Inflammatory macrophage treated with lipopolysaccharide for 1 hour (primary cell): ENCODE results near the gene MBL2.
A peak's percentile ranks its signal among the peaks of the same experiment; 100 is the strongest.

Experiments used
- DNase-seq, 2 donors: peaks; one replicate each; pipeline ENCODE4 v3.0.0-alpha.2; 2020 to 2022

MBL2 gene

DNA sequence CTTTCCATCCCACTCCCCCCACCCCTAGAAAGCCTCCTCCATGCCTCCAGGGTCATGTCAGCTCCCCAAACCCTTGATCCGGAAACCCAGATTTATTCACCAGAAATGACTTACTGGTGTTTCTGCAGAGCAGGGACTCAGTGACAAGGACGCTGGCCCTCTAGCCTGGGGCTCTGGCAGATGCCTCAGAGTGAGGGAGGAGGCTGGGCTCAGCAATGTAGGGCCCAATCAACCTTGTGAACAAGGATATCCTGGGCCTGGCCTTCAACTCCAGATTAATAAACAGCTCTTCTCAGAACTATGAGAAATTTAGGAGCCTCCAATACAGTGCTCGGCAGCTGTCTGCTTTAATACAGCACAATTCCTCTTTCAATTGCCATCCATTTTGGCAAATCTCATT is at the start of gene MBL2:
Gene MBL2 (minus strand): TSS at position 162 of the 400 bp plus-strand sequence. CDS start 1,149 bp downstream, outside the sequence.
- no peak for DNase-seq

DNA sequence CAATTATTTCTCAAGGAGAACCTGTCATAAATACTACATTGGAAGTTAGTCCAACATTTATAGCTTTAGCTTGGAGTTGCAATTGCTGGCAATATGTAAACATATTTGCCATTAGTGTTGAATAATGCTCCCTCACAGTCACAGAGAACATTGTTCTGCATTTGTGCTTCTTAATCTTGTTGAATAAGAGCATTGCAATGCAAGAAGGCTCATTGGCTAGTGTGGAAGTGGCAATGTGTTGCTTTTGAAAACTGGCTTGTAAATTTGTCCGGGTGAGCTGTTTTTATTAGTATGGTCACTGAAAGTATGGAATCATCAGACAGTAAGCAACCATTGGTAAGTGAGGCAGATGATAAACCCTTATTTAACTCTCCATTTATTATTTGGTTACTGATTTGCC is 47.7 kb upstream of the MBL2 start:
- no peak for DNase-seq

DNA sequence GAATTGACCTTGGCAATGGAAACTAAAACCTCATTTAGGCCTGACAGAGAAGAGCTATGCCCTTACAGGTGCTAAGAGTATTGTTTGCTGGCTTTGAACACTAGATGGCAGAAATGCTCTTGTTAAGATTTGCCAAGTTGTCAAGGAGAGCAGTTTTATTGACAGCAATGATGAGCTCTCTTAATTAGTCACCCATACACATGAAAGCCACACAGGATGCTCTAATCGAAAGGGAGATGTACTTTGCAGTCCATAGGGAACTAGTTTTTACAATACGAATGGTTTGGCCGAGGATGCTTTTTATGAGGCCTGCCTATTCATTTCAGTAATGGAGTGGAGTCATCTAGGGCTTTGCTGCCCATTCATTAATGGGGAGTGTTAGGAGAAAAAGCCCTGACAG is 45.4 kb upstream of the MBL2 start:
- DNase-seq, result peak in 1 of 2 donors; percentile 24

DNA sequence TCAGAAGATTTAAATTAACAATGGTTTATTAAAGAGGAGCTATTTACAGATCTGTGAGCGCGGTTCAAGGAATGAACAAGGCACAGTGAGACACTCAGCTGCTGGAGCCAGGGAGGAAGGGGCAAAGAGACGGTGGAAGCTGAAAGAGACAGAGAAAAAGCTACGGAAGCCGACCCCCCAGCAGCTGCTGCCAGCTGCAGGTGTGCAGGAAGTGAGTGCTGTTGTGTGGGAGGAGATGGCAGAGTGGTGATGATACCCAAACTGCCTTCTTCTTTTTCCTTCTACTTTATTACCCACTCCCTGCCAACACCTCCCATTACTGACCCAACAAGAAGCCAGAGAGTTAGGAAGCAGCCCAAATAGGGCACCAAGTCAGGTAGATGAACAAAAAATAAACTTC is 41.9 kb upstream of the MBL2 start:
- no peak for DNase-seq

DNA sequence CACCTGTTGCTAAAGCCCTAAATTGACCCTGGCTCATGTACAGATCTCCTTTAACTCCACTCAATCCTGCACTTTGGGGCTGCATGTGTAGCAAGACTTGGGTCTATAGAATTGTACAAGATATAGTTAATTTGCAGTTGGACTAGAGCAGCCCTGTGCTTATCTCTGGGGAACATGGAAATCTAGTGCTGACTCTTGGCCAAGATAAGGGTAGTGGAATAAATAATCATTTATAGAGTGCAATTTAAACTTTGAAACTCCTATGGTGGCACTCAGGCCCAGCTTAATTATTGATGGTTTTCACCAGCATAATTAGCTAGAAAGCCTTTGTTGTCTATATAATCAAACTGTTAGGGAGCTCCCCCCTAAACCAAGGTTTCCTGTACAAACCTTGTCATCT is 39.2 kb upstream of the MBL2 start:
- DNase-seq, result no peak

DNA sequence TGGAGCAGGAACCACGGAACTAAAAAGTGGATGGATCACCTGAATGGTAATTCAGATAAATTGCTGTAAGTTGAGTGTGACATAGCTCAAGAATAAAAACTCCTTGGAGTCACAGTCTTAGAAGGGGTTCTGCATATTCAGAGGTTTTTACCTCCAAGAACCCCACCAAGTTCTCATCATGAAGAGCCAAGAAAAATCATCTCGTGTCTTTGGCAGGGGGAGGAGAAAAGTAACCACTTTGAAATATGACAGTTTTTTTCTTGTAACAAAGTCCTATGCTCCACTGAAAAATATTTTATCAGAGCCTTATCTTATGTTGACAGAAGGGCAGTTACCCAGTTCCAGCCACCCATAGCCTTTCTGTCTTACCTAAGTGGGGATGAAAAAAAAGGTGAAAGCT is 38.2 kb upstream of the MBL2 start:
- no peak for DNase-seq

DNA sequence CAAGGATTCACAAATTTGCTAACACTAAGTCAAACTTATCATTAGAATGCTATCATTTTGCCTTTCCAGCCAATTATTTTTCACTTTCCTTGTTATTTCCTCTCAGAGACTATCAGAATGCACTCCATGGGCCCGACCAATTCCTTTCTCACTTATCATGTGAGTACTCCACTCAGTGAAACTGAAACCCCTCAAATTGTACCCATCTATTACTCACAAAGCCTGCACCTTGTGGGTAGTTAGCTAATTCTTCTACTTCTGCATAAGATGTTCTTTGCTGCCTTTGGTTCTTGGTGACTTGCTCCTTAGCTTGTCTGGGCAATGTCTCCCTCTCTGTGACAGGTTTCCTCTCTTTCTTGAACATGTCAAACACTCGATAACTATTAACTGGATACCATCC is 35.2 kb upstream of the MBL2 start:
- DNase-seq, result no peak

DNA sequence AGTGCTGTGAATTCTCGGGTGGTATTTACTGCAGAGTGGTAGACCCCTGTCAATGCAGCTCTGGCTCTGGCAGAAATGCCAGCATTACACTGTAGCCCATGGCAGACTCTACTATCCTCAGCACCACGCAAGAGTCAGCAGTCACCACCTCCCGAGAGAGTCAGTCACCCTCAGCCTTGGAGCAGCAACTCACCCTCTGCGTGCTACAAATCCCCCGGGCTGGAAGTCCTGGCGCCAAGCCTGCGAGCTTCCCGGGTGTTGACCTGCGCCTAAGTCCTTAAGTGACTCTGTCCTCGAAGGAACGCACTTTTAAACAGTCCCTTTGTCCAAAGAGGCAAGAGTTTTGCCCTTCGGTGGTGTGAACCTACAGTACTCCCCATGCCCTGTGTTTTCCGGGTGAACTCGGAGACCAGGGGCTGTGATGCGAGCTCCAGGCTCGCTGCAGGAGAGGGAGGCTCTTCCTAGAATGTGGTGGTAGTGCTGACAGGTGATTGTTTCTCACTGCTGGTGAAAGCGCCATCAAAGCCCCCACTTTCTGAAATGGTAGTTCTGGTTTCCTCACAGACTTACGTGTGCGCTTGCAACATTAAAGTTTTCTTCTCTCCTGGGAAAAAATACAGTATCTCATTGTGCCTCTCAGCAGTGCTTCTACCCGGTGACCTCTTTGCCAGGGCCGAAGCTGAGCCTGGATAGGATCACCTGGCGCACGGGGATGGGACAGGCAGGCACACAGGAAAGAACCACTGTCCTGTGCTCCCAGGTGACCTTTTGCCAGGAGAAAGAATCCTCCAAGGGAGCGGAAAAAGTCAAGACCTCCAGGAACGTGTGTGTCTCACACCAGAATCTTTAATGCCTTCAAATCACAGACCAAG is 33.1 kb upstream of the MBL2 start:
- DNase-seq, result no peak

DNA sequence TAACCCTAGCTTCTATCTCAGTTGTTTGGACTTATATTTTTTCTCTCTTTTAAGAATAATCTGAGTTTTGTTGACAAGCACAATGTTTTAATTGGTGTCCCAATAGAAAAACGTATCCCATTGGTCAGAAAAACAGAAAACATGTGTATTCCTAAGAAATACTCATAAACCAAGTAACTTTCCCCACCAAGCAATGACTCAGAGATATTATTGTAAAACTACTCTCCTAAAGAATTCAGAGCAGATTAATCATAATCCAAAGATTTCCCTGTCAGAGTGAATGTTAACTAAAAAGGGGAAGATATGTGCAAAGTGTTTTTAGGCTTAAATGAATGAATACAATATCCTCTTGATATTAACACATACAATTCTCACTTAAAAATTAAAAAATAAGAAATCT is 29.4 kb upstream of the MBL2 start:
- no peak for DNase-seq

DNA sequence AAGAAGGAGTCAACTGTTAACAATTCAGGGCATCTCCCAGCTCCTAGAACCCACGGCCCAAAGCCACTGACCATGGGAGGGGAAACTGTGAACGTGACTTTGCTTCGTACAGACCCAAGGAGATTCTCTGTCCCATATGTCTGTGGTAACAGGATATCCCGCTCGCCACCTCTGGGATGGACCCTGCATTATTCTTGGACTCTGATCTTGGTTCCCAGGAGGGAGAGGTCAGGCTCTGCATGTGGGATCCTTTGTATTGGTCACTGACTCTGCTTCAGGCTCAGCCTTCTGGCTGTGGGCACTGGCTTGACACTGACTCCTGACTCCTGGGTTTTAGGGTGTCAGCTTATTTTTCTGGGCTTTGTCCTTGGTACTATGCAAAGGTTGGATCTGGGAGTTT is 13.5 kb upstream of the MBL2 start:
- DNase-seq, result no peak

DNA sequence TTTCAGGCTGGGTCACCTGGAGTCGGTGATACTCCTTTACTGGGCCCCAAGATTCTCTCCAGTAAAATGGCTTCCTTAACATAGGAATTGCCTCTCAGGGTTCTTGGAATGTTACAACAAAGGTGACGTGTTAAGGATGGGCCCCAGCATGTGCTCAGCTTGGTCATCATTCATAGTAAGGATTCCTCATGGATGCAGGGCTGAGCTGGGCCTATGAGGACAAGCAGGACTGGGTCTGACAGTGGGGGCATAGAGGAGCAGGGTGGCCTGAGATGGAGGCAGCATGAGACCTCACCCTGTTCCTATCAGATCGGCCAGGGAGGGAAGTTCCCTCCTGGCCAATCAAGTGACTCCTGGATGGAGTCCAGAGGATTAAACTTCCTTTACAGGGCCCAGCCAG is 12.8 kb upstream of the MBL2 start:
- DNase-seq, result no peak

DNA sequence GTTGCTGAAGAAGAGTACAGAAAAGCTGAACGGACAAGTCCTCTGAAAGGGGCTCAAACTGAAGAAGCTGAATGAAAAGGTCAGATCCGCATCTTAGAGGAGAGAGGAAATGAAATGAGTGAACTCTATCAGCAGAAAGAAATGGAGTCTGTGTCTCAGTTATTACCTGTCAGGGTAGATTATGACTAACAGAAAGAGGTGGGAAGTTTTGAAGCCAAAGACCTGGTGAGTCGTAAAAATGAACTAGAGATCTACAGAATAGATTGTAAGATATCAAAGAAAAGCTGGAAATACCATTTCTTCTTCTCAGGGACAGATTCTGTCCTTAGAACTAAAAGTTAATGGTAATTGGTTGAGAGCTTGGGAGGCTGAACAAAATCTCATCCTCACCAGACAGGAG is 11.1 kb upstream of the MBL2 start:
- no peak for DNase-seq

DNA sequence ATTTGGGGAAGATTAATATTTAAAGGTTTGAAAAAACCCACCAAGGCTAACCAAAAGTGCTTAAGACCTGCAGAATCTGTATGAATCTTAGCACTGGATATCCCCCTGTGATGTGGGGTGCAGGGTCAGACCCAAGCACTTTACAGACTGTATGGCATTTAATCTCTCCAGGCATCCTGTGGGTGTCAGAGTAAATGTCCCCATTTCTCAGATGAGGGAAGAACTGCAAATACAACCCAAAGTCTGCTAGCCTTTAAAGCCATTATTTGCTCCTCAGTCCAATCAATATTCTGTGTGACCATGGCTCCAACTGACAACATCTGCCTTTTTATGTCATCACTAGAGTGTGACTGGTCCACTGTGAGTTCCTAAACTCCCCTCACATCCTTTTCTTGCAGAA is 10.0 kb upstream of the MBL2 start:
- peak in 1 of 2 donors; percentile 6 for DNase-seq

DNA sequence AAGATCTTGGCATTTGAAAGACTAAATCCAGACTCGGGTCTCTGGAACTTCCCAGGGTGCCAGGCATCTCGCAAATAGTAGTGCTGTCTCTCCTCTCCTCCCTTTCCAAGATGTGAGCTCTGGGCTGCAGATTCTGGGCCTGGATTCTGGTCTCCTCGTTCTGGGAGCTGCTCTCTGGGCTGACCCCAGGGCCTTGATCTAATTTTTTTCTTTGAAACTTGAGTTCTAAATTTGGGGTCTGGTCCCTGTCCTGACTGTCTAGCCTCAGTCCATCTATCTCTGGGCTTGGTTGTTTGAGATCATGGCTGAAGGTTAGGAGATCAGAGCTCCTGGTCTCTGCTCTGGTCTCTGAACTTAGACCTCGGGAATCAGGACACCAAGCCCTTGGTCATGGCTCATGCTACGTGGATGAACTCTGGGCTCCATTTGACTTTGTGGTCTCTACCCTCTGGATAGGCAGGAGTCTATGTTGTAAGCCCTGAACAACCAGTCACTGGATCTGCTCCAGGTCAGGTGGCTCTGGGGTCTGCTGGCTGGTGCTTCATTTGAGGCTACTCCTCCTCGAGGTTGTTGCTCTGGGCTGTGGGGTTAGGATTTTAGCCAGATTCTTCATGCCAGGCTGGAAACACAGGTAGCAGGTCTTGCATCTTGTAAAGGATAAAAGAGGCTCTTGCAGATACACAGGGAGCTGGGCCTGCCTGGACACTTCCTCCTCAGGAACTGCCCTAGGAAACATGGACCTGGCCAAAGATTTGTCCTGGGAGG is 8.0 kb upstream of the MBL2 start:
- DNase-seq, result no peak

DNA sequence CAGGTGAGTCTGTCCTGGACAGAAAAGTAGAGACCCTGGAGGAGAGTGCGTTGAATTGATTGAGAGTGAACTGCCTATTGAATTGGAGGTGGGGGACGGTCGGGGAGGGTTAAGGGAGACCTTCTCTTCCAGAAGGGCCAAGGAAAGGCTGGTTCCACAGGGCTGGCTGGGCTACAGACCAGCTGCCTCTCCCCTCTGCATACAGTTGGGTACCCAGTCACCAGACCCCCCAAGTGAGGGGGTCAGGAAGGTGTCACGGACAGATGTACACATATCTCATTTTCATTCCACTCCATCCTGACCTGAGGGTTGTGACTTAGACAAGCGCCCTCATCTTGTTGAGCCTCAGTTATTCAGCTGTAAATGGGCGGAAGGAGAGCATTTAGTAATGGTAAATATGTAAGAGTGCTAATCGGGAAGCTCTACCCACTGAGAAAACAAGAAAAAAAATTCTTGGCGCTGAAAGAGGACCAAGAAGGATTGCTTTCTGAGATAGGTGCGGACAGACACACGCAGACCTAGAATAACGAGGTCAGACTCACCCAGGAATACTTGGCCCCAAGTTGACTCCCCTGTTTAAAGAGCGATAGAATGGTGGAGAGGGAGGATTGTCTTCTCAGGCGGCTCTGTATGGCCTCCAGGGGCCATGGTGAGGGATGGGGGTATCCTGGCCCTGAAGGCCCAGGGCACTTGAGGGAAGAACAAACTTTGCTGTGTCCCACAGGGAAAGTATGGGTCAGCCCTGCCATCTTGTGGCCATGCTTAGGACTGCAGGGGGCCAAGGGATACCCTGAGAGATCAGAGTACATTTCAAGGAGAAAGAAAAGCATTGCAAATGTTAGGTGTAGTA is 7.2 kb upstream of the MBL2 start:
- DNase-seq, result peak in 1 of 2 donors; percentile 89

DNA sequence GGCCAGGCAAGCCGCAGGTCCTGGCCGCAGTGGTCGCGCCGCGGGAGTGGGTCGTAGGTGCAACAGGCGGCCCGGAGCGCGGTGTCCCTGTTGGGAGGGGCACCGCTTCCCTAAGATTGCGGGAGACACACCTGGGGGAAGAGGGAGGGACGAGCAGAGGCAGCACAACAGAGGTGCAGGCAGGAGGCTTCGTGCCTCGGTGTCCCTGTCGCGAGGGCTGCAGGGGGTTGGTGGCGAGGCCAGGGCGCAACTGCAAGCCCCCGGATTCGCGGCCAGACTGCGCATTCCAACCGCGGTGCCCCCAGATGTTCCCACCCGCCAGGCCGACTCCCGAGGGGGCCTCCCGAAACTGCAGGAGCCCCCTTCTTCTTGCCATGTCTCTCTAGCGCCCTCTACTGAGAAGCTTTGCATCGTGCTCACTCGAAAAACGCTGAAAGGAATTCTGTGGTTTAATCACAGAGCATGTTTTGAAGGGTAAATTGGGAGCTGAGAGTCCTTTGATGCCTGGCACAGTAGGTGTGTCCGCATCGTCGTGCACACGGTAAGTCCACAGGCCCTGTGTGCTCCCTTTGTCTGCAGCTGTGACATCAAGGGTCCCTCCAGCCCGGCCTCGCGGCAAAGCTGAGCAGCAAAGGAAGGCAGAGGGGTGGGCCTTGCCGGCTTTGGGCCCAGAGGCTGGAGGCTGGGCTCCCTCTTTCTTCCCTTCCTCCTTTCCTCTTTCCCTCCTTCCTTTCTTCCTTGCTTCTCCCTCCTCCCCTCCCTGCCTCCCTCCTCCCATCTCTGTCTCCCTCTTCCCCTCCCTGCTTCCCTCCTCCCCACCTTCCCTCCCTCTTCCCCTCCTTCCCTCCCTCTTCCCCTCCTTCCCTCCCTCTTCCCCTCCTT is 6.2 kb upstream of the MBL2 start:
- DNase-seq, result peak in 1 of 2 donors; percentile 65

DNA sequence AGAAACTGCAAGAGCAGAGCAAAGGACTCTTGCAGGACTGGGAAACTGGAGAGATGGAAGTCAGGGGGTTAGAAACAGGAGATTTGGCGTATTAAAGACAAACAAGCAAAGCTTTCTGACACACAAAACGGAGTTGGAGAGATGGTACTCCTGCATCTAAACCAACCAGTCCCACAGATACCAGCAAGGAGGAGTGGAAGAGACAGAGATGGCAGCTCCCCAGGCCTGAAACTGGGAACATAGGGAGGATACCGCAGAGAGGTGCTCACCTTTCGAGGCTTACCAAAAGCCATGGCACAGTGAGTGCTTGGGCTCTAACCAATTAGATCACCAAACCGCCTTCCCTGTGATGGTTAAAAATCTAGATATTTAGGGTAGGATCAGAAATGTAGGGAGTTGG is 4.8 kb upstream of the MBL2 start:
- DNase-seq, result no peak

DNA sequence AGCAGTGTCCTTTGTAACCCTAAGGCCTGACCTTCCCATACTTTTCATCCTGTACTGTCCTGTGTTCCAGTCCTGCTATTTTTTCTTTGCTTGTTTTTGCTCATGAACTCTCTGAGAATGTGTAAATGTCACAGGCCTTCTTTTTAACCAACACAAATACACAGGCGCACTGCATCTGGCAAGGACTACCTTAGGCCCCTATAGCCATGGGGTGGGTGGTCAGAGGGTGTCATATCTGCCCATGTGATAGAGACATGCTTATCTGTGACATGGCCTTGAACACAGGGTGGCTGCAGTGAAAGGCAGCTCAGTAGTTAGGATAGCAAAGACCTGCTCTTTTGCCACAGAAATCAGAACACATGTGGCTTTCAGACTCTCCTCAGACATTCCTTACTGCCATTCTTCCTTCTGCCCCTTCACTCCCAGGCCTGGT is 3.9 kb upstream of the MBL2 start:
- no peak for DNase-seq

DNA sequence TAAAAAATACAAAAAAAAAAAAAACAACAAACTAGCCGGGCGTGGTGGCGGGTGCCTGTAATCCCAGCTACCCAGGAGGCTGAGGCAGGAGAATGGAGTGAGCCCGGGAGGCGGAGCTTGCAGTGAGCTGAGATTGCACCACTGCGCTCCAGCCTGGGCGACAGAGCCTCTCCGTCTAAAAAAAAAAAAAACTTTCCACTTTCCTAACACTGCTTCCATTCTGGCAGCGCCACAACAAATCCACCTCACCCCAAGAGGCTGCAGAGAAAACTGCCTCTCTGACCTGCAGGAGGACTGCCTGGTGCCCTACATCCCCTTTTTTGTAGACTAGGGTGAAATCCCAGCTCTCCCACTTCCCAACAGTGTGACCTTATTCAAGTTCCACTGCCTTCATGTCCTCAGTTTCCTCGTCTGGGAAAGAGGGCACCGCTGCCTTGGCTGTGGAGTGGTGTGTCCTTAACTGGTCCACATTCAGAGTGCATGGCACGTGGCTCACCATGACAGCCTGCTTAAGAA is 2.6 kb upstream of the MBL2 start:
- no peak for DNase-seq

DNA sequence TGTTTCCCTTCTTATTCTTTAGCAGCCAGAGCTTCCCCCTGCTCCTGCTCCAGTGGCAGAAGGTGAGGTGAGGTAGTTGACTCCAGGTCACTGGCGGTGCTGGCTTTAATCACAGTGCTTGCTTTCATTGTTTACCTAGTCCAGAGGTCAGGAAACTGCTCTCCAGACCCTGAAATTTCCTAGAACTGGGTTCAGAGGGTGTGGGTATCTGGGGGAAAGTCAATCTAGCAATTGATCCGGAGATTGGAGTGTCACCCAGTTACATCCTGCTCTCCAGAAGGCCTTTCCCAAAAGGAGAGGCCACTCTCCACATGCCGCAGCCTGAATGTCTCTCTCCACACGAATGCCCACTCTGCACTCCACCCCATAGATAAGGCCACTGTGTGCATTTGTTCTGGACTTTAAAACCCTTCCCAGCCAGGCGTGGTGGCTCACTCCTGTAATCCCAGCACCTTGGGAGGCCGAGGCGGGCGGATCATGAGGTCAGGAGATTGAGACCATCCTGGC is 2.1 kb upstream of the MBL2 start:
- DNase-seq, result no peak

DNA sequence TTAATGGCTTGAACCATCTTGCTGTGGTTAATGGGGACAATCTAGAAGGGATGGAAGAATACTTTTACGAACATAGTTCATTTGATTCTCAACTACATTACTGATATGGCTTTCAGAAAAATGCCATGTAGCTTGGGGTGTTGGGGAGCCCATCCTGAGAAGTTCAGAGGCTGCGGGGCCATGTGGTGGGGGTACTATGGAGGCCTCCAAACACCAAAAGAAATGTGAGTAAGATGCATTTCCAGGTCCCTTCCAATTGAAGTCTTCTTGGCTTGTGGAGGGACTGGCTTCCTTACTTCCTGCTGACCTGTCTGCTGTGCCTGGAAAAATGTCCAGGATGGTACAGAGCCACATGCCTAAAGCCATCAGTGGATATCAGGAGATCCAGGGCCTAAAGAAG is 1.6 kb upstream of the MBL2 start:
- no peak for DNase-seq
